Activated naive CD8-positive, alpha-beta T cell treated with anti-CD3 and anti-CD28 coated beads, Interleukin-2, amount 10 ng/mL, durations not matched to agents 7 days and 5 days (primary cell): ENCODE data around the gene RASAL2. TPM values are rescaled to one million over a fixed set of nuclear protein-coding genes. Genes with fewer than 3 reads are reported as not detected.

Source experiments
- ATAC-seq: fragments of 150-1000 bp; cut with Tn5 transposase; one replicate; pipeline ENCODE4 v1.10.0; 2021; ENCODE audit warnings: low read depth, moderate library complexity
- POLR2A ChIA-PET: fragments of 350-600 bp; sonication (Branson Sonifier 250); formaldehyde crosslinking; loops from one replicate; lab custom pipeline; 2021; ENCODE audit warnings: antibody characterized with exemption; lab: Charles Lee
- DNase-seq: peaks from one replicate; pipeline ENCODE4 v3.0.0; 2021
- H3K27ac Mint-ChIP-seq: one replicate; pipeline ENCODE4 v1.8.0; 2022; ENCODE audit warnings: mild to moderate bottlenecking, mixed read lengths
- H3K27me3 Mint-ChIP-seq: one replicate; pipeline ENCODE4 v1.8.0; 2022; ENCODE audit warnings: mild to moderate bottlenecking, moderate library complexity, mixed read lengths
- H3K36me3 Mint-ChIP-seq: one replicate; pipeline ENCODE4 v1.8.0; 2021; ENCODE audit warnings: mild to moderate bottlenecking, mixed read lengths
- H3K4me1 Mint-ChIP-seq: one replicate; pipeline ENCODE4 v1.8.0; 2021; ENCODE audit warnings: mixed read lengths
- H3K4me3 Mint-ChIP-seq: one replicate; pipeline ENCODE4 v1.8.0; 2022; ENCODE audit warnings: mild to moderate bottlenecking, moderate library complexity, mixed read lengths
- H3K9me3 Mint-ChIP-seq: one replicate; pipeline ENCODE4 v1.8.0; 2021; ENCODE audit warnings: mixed read lengths
- total RNA-seq, 2 experiments: library from RNA; stranded (reverse); gene quantifications; one replicate each; pipeline ENCODE4 v1.2.3, GENCODE V29; 2021

Gene RASAL2
- total RNA-seq, 2 experiments from 2014 or later, result 0.06 to 0.11 TPM

- Mint-ChIP-seq H3K4me1 (no peaks in the 10 kb centered on the region), H3K36me3 (no peaks in the 10 kb centered on the region)
These were observed 362.6 kb downstream of the RASAL2 start for GRCh38 chr1:178456472-178456871.

DNA sequence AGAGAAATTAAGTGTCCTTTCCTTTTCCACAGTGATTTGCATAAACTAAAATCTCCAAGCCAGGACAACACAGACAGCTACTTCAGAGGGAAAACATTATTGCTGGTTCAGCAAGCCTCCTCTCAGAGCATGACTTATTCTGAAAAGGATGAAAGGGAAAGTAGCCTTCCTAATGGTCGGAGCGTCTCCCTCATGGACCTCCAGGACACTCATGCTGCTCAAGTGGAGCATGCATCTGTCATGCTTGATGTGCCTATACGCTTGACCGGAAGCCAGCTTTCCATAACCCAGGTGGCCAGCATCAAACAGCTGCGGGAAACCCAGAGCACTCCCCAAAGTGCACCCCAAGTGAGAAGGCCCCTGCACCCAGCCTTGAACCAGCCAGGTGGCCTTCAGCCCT, 363.7 kb downstream of the RASAL2 start:
- Mint-ChIP-seq H3K4me1 (no peaks in the 10 kb centered on the region), H3K9me3 (no peaks in the 10 kb centered on the region), H3K36me3 (no peaks in the 10 kb centered on the region), H3K4me3 (no peak overlapping the region), H3K27me3 (peaks cover 9% of the 10 kb centered on the region), H3K27ac (no peak overlapping the region)
- POLR2A ChIA-PET, result no interaction called here
- DNase-seq, result no peak
- no peak for ATAC-seq

More at GRCh38 chr1:178456472-178456871, 362.6 kb downstream of the RASAL2 start:
- POLR2A ChIA-PET, result no interaction called here
- Mint-ChIP-seq H3K27ac (no peak overlapping the region), H3K4me3 (no peak overlapping the region), H3K27me3 (peaks cover 7% of the 10 kb centered on the region), H3K9me3 (no peaks in the 10 kb centered on the region)
- no peak for ATAC-seq
- no peak for DNase-seq

DNA sequence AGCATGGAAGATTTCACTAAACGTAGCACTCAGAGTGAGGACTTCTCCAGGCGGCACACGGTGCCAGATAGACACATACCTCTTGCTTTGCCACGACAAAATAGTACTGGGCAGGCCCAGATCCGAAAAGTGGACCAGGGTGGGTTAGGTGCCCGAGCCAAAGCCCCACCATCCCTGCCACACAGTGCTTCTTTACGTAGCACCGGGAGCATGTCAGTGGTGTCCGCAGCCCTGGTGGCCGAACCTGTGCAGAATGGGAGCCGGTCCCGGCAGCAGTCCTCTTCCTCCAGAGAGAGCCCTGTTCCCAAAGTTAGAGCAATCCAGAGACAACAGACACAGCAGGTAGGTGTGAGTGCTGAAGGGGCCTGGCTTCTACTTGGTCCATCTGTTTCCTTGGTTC, 364.3 kb downstream of the RASAL2 start:
- DNase-seq, result no peak
- H3K36me3 Mint-ChIP-seq, result no peaks in the 10 kb centered on the region
- peaks cover 9% of the 10 kb centered on the region for H3K27me3 Mint-ChIP-seq
- no peaks in the 10 kb centered on the region for H3K9me3 Mint-ChIP-seq
- POLR2A ChIA-PET, result no interaction called here
- H3K27ac Mint-ChIP-seq, result no peak overlapping the region
- no peak overlapping the region for H3K4me3 Mint-ChIP-seq
- H3K4me1 Mint-ChIP-seq, result no peaks in the 10 kb centered on the region
- no peak for ATAC-seq

DNA sequence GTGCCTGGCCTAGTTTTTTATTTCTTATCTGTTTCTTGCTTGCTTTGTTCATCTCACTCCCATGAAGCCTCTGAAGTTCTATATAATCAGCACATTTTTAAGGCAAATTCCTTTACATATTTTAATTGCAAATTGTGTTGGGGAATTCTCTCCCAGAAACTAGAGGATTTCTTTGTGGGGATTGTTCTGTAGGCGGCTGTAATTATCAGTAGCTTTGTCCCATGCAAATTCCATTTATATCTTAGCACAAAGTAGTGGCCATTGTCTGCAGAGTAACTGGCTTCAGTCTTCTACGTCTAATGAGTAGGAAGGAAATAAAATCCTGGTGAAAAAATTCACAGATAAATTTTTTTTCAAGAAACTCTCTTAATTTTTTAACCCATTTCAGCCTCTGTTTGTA, 367.2 kb downstream of the RASAL2 start:
- no peaks in the 10 kb centered on the region for H3K36me3 Mint-ChIP-seq
- no peak overlapping the region for H3K4me3 Mint-ChIP-seq
- ATAC-seq (no peak), DNase-seq (no peak)
- no peak overlapping the region for H3K27ac Mint-ChIP-seq
- POLR2A ChIA-PET, result no interaction called here
- no peaks in the 10 kb centered on the region for H3K9me3 Mint-ChIP-seq
- H3K4me1 Mint-ChIP-seq, result no peaks in the 10 kb centered on the region
- peaks cover 13% of the 10 kb centered on the region for H3K27me3 Mint-ChIP-seq

DNA sequence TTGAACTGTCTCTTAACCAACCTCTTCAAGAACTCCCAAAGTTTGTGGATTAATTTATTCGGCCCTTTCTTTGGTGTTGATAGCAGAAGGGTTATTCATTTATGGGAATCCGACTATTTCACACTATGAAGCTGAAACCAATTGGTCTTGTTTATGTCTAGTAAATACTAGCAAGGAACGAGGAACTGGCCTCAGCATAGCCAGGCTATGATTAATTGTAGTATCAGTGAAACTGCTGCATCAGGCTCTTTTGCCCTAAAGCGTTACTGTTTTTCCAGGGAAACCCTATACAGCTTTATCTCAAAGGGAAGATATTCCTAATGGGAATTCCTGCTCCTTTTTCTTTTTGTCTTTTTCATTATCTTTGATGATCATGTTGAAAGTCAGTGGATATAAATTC, 367.8 kb downstream of the RASAL2 start:
- Mint-ChIP-seq H3K4me1 (no peaks in the 10 kb centered on the region), H3K27ac (no peak overlapping the region)
- POLR2A ChIA-PET, result no interaction called here

GRCh38 chr1:178464141-178464540, 370.2 kb downstream of the RASAL2 start:
- Mint-ChIP-seq H3K4me3 (no peak overlapping the region), H3K4me1 (no peaks in the 10 kb centered on the region), H3K36me3 (no peaks in the 10 kb centered on the region), H3K9me3 (no peaks in the 10 kb centered on the region), H3K27ac (no peak overlapping the region), H3K27me3 (peaks cover 13% of the 10 kb centered on the region)
- POLR2A ChIA-PET, result no interaction called here
- DNase-seq (no peak), ATAC-seq (no peak)

More for the DNA sequence above, 367.8 kb downstream of the RASAL2 start:
- Mint-ChIP-seq H3K4me3 (no peak overlapping the region), H3K27me3 (peaks cover 10% of the 10 kb centered on the region), H3K9me3 (no peaks in the 10 kb centered on the region), H3K36me3 (no peaks in the 10 kb centered on the region)
- ATAC-seq, result no peak
- DNase-seq, result no peak

DNA sequence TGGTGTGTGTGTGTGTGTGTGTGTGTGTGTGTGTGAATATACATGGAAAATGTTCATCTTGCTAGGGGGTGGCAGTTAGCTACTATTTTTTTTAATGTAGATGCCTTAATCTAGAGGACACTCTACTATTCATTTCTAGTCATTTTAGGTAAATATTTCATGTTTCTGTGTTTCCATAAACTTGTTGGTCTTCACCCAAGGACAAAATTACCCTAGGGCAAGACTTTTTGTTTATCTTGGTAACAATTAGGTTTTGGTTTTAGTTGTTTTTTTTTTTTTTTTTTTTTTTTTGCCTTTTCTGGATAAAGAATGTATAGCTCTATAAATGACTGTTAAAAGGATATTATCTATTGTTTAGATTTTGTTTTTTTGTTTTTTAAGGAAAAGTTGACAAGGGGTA, 370.7 kb downstream of the RASAL2 start:
- H3K27me3 Mint-ChIP-seq, result peaks cover 13% of the 10 kb centered on the region
- H3K9me3 Mint-ChIP-seq, result no peaks in the 10 kb centered on the region
- no peak overlapping the region for H3K27ac Mint-ChIP-seq
- POLR2A ChIA-PET, result no interaction called here
- no peak overlapping the region for H3K4me3 Mint-ChIP-seq
- H3K4me1 Mint-ChIP-seq, result no peaks in the 10 kb centered on the region
- no peaks in the 10 kb centered on the region for H3K36me3 Mint-ChIP-seq
- DNase-seq (no peak), ATAC-seq (no peak)

- no peak overlapping the region for H3K4me3 Mint-ChIP-seq
- no peaks in the 10 kb centered on the region for H3K36me3 Mint-ChIP-seq
- no peaks in the 10 kb centered on the region for H3K9me3 Mint-ChIP-seq
- no peaks in the 10 kb centered on the region for H3K4me1 Mint-ChIP-seq
- H3K27ac Mint-ChIP-seq, result no peak overlapping the region
- H3K27me3 Mint-ChIP-seq, result peaks cover 10% of the 10 kb centered on the region
- DNase-seq (no peak), ATAC-seq (no peak)
- POLR2A ChIA-PET, result no interaction called here
These were observed 371.1 kb downstream of the RASAL2 start for GRCh38 chr1:178465011-178465410.

- H3K27me3 Mint-ChIP-seq, result peaks cover 14% of the 10 kb centered on the region
- DNase-seq (no peak), ATAC-seq (no peak)
- no peak overlapping the region for H3K4me3 Mint-ChIP-seq
- POLR2A ChIA-PET, result no interaction called here
- H3K36me3 Mint-ChIP-seq, result no peaks in the 10 kb centered on the region
- no peaks in the 10 kb centered on the region for H3K9me3 Mint-ChIP-seq
- H3K4me1 Mint-ChIP-seq, result no peaks in the 10 kb centered on the region
- H3K27ac Mint-ChIP-seq, result no peak overlapping the region
These were observed 373.9 kb downstream of the RASAL2 start for GRCh38 chr1:178467837-178468236.

DNA sequence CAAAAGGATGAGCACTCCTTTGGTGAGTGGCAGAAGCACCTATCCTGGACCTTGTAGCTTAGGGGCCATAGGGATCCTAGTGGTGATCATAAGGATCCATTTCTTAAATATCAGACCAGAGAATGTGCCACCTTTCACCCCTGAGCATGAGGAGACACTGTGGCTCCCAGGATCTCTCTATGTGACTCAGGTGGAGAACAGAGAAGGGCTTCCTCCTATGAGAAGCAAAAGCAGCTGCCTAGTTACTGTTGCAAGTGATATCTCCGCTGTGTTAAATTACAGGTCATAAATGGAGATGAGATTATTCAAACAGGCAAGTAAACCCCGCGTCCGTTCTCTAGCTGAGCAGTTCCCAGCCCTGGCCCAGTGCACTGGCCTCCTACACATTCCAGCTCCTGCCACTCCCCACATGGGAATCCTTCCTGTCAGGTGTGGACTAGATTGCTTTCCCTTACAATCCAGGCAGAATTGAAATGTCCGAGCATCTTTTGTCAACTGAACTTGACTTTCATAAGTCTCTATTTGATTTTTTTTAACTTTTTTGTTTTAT, 376.6 kb downstream of the RASAL2 start:
- Mint-ChIP-seq H3K27ac (no peak overlapping the region), H3K4me1 (no peaks in the 10 kb centered on the region), H3K27me3 (peaks cover 17% of the 10 kb centered on the region), H3K4me3 (no peak overlapping the region), H3K9me3 (no peaks in the 10 kb centered on the region), H3K36me3 (no peaks in the 10 kb centered on the region)
- no peak for ATAC-seq
- POLR2A ChIA-PET, result no interaction called here
- no peak for DNase-seq

GRCh38 chr1:178472531-178472930, 378.6 kb downstream of the RASAL2 start:
- peaks cover 14% of the 10 kb centered on the region for H3K27me3 Mint-ChIP-seq
- H3K36me3 Mint-ChIP-seq, result no peaks in the 10 kb centered on the region
- no peak overlapping the region for H3K27ac Mint-ChIP-seq
- no peaks in the 10 kb centered on the region for H3K9me3 Mint-ChIP-seq
- H3K4me1 Mint-ChIP-seq, result no peaks in the 10 kb centered on the region
- no peak overlapping the region for H3K4me3 Mint-ChIP-seq
- POLR2A ChIA-PET, result no interaction called here
- ATAC-seq (no peak), DNase-seq (no peak)

- no peak for ATAC-seq
- Mint-ChIP-seq H3K27me3 (peaks cover 14% of the 10 kb centered on the region), H3K36me3 (no peaks in the 10 kb centered on the region), H3K4me1 (no peaks in the 10 kb centered on the region), H3K4me3 (no peak overlapping the region), H3K9me3 (no peaks in the 10 kb centered on the region), H3K27ac (no peak overlapping the region)
- no peak for DNase-seq
- POLR2A ChIA-PET, result no interaction called here
These were observed 383.5 kb downstream of the RASAL2 start for GRCh38 chr1:178477373-178477772.

DNA sequence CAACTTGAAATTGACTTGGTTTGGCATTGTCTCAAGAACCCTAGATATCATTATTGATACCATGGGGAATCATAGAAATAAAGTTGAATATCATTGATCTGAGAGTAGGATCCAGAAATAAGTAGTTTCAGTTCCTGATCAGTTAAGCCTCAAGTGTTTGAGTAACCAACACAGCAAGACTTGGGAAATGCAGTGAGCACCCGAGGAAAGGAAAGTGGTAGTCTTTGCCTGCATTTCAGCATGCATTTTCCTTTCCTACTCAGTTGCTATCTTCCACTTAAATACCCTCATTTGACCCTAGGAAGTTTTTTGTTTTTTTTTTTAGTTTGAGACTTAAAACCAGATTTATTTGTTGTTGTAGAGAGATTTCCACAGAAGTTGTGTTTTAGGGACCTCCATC, 383.9 kb downstream of the RASAL2 start:
- H3K4me3 Mint-ChIP-seq, result no peak overlapping the region
- H3K4me1 Mint-ChIP-seq, result no peaks in the 10 kb centered on the region
- H3K36me3 Mint-ChIP-seq, result no peaks in the 10 kb centered on the region
- peaks cover 11% of the 10 kb centered on the region for H3K27me3 Mint-ChIP-seq
- DNase-seq, result no peak
- no peak overlapping the region for H3K27ac Mint-ChIP-seq
- no peak for ATAC-seq
- H3K9me3 Mint-ChIP-seq, result no peaks in the 10 kb centered on the region
- POLR2A ChIA-PET, result no interaction called here

DNA sequence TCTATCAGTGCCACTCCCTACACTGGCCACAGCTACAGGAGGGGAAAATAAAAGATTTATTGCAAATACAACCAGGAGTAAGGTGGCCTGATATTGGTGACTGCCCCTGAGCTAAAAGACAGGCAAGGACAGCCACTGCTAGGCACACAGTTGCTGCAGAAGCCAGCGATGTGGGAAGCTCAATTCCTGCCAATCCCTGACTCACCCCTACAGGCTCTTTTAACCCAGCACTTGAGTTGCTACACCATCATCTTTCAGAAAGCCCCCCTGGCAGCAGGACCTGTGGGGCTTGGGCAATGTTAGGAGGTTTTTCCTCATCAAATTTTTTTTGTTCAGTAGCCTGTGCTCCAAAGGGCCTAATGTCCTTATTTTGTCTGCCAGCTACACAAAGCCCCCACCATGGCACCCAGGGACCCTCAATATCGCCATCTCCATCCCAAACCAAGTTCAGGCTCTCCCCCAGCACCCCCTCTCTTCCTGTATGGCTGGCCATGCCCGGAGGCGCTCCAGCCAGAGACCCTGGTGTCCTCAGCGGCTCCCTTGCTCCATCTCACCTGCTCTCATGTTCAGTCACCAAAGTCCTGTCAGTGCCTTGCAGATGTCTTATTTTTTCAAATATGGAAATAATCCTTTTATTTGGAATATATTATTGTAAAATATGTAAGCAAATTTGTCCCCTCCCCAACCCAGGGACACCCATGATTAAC, 389.5 kb downstream of the RASAL2 start:
- no peak for DNase-seq
- no peak for ATAC-seq
- Mint-ChIP-seq H3K4me3 (no peak overlapping the region), H3K4me1 (no peaks in the 10 kb centered on the region), H3K27ac (no peak overlapping the region), H3K27me3 (peaks cover 10% of the 10 kb centered on the region), H3K9me3 (no peaks in the 10 kb centered on the region), H3K36me3 (no peaks in the 10 kb centered on the region)
- POLR2A ChIA-PET, result no interaction called here
